Fibroblast of the aortic adventitia (primary cell): ENCODE measurements around the gene TMEM127. TPM values are rescaled to one million over a fixed set of nuclear protein-coding genes. Genes with fewer than 3 reads are reported as not detected.

Experiments
- DNase-seq: peaks from one replicate; pipeline ENCODE4 v3.0.0-alpha.2; 2010; ENCODE audit warnings: low read depth
- H3K4me3 ChIP-seq: 2 replicates; pipeline ENCODE4 v1.5.1; 2011; ENCODE audit warnings: low read depth, mild to moderate bottlenecking, control low read depth, low read length, moderate library complexity
- CTCF ChIP-seq: IDR thresholded peaks from 2 replicates; pipeline ENCODE4 v1.5.1; 2011; ENCODE audit warnings: mild to moderate bottlenecking, low read length, control low read depth, inconsistent platforms; ENCODE audit not compliant: insufficient read depth
- total RNA-seq: library from RNA; depleted of rRNA; stranded (reverse); fragments of >200 nt; gene quantifications from 2 replicates; pipeline ENCODE4 v1.2.3, GENCODE V29; 2012; ENCODE audit warnings: low replicate concordance

Gene TMEM127
- total RNA-seq, 1 donor = 31.6 TPM

GRCh38 chr2:96207073-96207773 lies 58.6 kb downstream of the TMEM127 start:
- DNase-seq = peak; percentile 20
- no peak for TF ChIP-seq CTCF
- peak overlapping the region; percentile 86 for H3K4me3 ChIP-seq

GRCh38 chr2:96205888-96206287 lies 59.9 kb downstream of the TMEM127 start:
- peak; percentile 82 for DNase-seq
- peak overlapping the region; percentile 11 for H3K4me3 ChIP-seq
- no peak for TF ChIP-seq CTCF

- peak overlapping the region; percentile 20 for H3K4me3 ChIP-seq
- DNase-seq = peak; percentile 37
- TF ChIP-seq CTCF = no peak
Measured at GRCh38 chr2:96204836-96205624, 60.8 kb downstream of the TMEM127 start.

- no peak overlapping the region for H3K4me3 ChIP-seq
- DNase-seq = no peak
- TF ChIP-seq CTCF = no peak
Measured at GRCh38 chr2:96203130-96204028, 62.4 kb downstream of the TMEM127 start.

- no peak overlapping the region for H3K4me3 ChIP-seq
- DNase-seq = peak; percentile 13
- TF ChIP-seq CTCF = no peak
Measured at GRCh38 chr2:96202152-96202854, 63.5 kb downstream of the TMEM127 start.

- no peak for TF ChIP-seq CTCF
- H3K4me3 ChIP-seq = no peak overlapping the region
- DNase-seq = no peak
Measured at GRCh38 chr2:96201338-96201737, 64.5 kb downstream of the TMEM127 start.
